HepG2 (cell line): ENCODE measurements around the gene LRBA. TPM values are rescaled to one million over a fixed set of nuclear protein-coding genes. Genes with fewer than 3 reads are reported as not detected.

ENCODE experiments used
- ATAC-seq: fragments of 200-7000 bp; cut with Tn5 transposase; 3 replicates; pipeline ENCODE4 v1.9.1; 2020; ENCODE audit warnings: mild to moderate bottlenecking, moderate library complexity
- BruUV-seq: library from RNA; stranded (reverse); fragments of 400-500 nt; replicated peaks from 2 replicates; lab custom pipeline; 2021; lab: Mats Ljungman, UMichigan
- CTCF ChIA-PET: fragments of 300-600 bp; formaldehyde crosslinking; extraction: SDS; loops from one replicate; lab custom pipeline; 2021; ENCODE audit warnings: low total read pairs, inconsistent platforms, low intra/inter-chr PET ratio; lab: Yijun Ruan, JAX
- POLR2A ChIA-PET: fragments of 350-600 bp; sonication (Branson Sonifier 250); formaldehyde crosslinking; loops from one replicate; lab custom pipeline; 2020; ENCODE audit warnings: antibody characterized with exemption, inconsistent platforms; lab: Yijun Ruan, JAX
- DNase-seq: peaks from one replicate; pipeline ENCODE4 v3.0.0-alpha.2; 2015; ENCODE audit warnings: low spot score
- FAIRE-seq: peaks from 3 replicates; lab custom pipeline; 2011; peaks lifted over from hg19 to GRCh38; lab: Jason Lieb, UNC
- H2AFZ ChIP-seq: one replicate; pipeline ENCODE4 v1.6.1; 2011; ENCODE audit warnings: low read length, inconsistent platforms
- H3K27ac ChIP-seq: fragments of 300-600 bp; 3 replicates; pipeline ENCODE4 v1.8.0; 2011; ENCODE audit warnings: mixed run types, mild to moderate bottlenecking, mixed read lengths, low read length, inconsistent platforms; ENCODE audit not compliant: insufficient read depth; ENCODE audit errors: extremely low read length
- H3K27me3 ChIP-seq, 2 experiments: fragments of 200-600 bp in 1 of 2; 2 replicates in 1 of 2; 3 replicates in 1 of 2; pipeline versions ENCODE4 v1.6.0 to v1.8.0; 2011; ENCODE audit warnings: low read length in 2 of 2, mild to moderate bottlenecking in 2 of 2, moderate library complexity in 2 of 2, inconsistent platforms in 1 of 2; ENCODE audit not compliant: insufficient read depth in 2 of 2, control insufficient read depth in 1 of 2
- H3K36me3 ChIP-seq, 2 experiments: fragments of 200-600 bp in 1 of 2; replicated peaks in 1 of 2; 2 replicates in 1 of 2; 3 replicates in 1 of 2; pipeline versions ENCODE4 v1.5.1 to v1.8.0; 2011; ENCODE audit warnings: low read length in 2 of 2, inconsistent platforms in 1 of 2; ENCODE audit not compliant: insufficient read depth in 2 of 2, control insufficient read depth in 1 of 2
- H3K4me1 ChIP-seq: 2 replicates; pipeline ENCODE4 v1.5.1; 2012; ENCODE audit warnings: low read length, inconsistent platforms; ENCODE audit not compliant: insufficient read depth
- H3K4me2 ChIP-seq: 2 replicates; pipeline ENCODE4 v1.6.0; 2011; ENCODE audit warnings: low read depth, low read length, inconsistent platforms
- H3K4me3 ChIP-seq, 3 experiments: fragments of 200-600 bp in 1 of 3; sonication (generic), shearing (Covaris generic) in 1 of 3; replicated peaks in 1 of 3; 2 replicates each; pipeline ENCODE4 v1.5.1; 2011 to 2016; ENCODE audit warnings: low read length in 3 of 3, inconsistent platforms in 2 of 3, low read depth in 2 of 3, mild to moderate bottlenecking in 2 of 3, control low read depth in 1 of 3, mixed read lengths in 1 of 3; ENCODE audit not compliant: insufficient read depth in 1 of 3
- H3K79me2 ChIP-seq: one replicate; pipeline ENCODE4 v1.6.1; 2011; ENCODE audit warnings: low read length, inconsistent platforms; ENCODE audit not compliant: insufficient read depth
- H3K9ac ChIP-seq: 2 replicates; pipeline ENCODE4 v1.6.0; 2011; ENCODE audit warnings: mild to moderate bottlenecking, low read depth, low read length, inconsistent platforms; ENCODE audit not compliant: insufficient read depth
- H3K9me3 ChIP-seq: 2 replicates; pipeline ENCODE4 v1.5.1; 2012; ENCODE audit warnings: mild to moderate bottlenecking, low read length
- H4K20me1 ChIP-seq: 2 replicates; pipeline ENCODE4 v1.6.0; 2011; ENCODE audit warnings: inconsistent platforms, mild to moderate bottlenecking, low read length, moderate library complexity; ENCODE audit not compliant: insufficient read depth
- ATM ChIP-seq: fragments of 450-650 bp; IDR thresholded peaks from 2 replicates; pipeline ENCODE4 v1.7.1; 2017; ENCODE audit warnings: mild to moderate bottlenecking, borderline replicate concordance
- EED ChIP-seq: sonication (generic); formaldehyde crosslinking; IDR thresholded peaks from 2 replicates; pipeline ENCODE4 v1.5.0; 2020; ENCODE audit warnings: mild to moderate bottlenecking, missing genetic modification reagents
- EHMT2 ChIP-seq: fragments of 200-600 bp; sonication (generic); IDR thresholded peaks from 2 replicates; pipeline ENCODE4 v1.7.0; 2017; ENCODE audit warnings: antibody characterized with exemption, low read depth, low read length, borderline replicate concordance
- ELF3 ChIP-seq: IDR thresholded peaks from 2 replicates; pipeline ENCODE4 v1.6.1; 2016; ENCODE audit warnings: missing genetic modification reagents, missing compliant biosample characterization
- EP300 ChIP-seq, 3 experiments: sonication (generic) in 1 of 3; formaldehyde crosslinking in 1 of 3; IDR thresholded peaks; 2 replicates each; pipeline versions ENCODE4 v1.5.1 to v1.6.1; 2011 to 2020; ENCODE audit warnings: low read depth in 2 of 3, low read length in 2 of 3, borderline replicate concordance in 1 of 3, improper control_type of control experiment in 1 of 3, mild to moderate bottlenecking in 1 of 3, missing genetic modification reagents in 1 of 3, moderate library complexity in 1 of 3
- FOXA3 ChIP-seq: IDR thresholded peaks from 2 replicates; pipeline ENCODE4 v1.6.1; 2016; ENCODE audit warnings: missing genetic modification reagents, missing compliant biosample characterization
- GATAD2A ChIP-seq: IDR thresholded peaks from 2 replicates; pipeline ENCODE4 v1.6.1; 2016
- MIXL1 ChIP-seq: IDR thresholded peaks from 2 replicates; pipeline ENCODE4 v1.6.1; 2016
- NCOA2 ChIP-seq: sonication (generic); formaldehyde crosslinking; IDR thresholded peaks from 2 replicates; pipeline ENCODE4 v1.8.0; 2022; ENCODE audit warnings: inconsistent platforms
- NCOR1 ChIP-seq: fragments of 200-600 bp; sonication (generic); IDR thresholded peaks from 2 replicates; pipeline ENCODE4 v1.7.0; 2017; ENCODE audit warnings: antibody characterized with exemption, low read length, borderline replicate concordance
- PCBP2 ChIP-seq: fragments of 200-400 bp; formaldehyde crosslinking; optimal IDR thresholded peaks from 2 replicates; pipeline ENCODE3; 2018; ENCODE audit warnings: low read length, low read depth; ENCODE audit not compliant: poor library complexity, severe bottlenecking
- PHF5A ChIP-seq: IDR thresholded peaks from one replicate; pipeline ENCODE4 v1.6.1; 2018; ENCODE audit warnings: low read depth, missing genetic modification reagents; ENCODE audit not compliant: unreplicated experiment
- SOX6 ChIP-seq, 2 experiments: fragments of 450-650 bp in 1 of 2; sonication (generic) in 1 of 2; formaldehyde crosslinking in 1 of 2; IDR thresholded peaks; 2 replicates each; pipeline versions ENCODE4 v1.4.0 to v1.6.1; 2017 to 2020; ENCODE audit warnings: antibody characterized with exemption in 1 of 2, mild to moderate bottlenecking in 1 of 2, missing genetic modification reagents in 1 of 2
- ZBTB7B ChIP-seq: sonication (generic); formaldehyde crosslinking; IDR thresholded peaks from 2 replicates; pipeline ENCODE4 v1.4.0; 2020; ENCODE audit warnings: missing genetic modification reagents
- ZNF567 ChIP-seq: sonication (generic); formaldehyde crosslinking; IDR thresholded peaks from 2 replicates; pipeline ENCODE4 v1.8.1; 2023; ENCODE audit warnings: mild to moderate bottlenecking, missing genetic modification reagents, borderline replicate concordance
- ZSCAN21 ChIP-seq: sonication (generic); formaldehyde crosslinking; IDR thresholded peaks from 2 replicates; pipeline ENCODE4 v1.8.0; 2022; ENCODE audit warnings: mild to moderate bottlenecking, missing genetic modification reagents, moderate library complexity, borderline replicate concordance
- ZSCAN30 ChIP-seq: sonication (generic); formaldehyde crosslinking; IDR thresholded peaks from 2 replicates; pipeline ENCODE4 v1.5.0; 2020; ENCODE audit warnings: mild to moderate bottlenecking, missing genetic modification reagents
- WGBS: methylation state at CpG from one replicate; pipeline ENCODE4 v1.1.6; 2017; ENCODE audit warnings: low lambda C conversion rate; 5-methylcytosine and 5-hydroxymethylcytosine counted together
- in situ Hi-C: cut with HindIII; loops from 2 replicates; pipeline ENCODE4 v1.10.0; 2017; ENCODE audit warnings: low pct_unique_long_range_greater_than_20kb; ENCODE audit not compliant: extremely low pct_ligation_motif_present
- intact Hi-C: fragments of 100-400 bp; cut with micrococcal nuclease; formaldehyde crosslinking; loops from one replicate; pipeline ENCODE4 v1.10.0; 2022; ENCODE audit not compliant: unreplicated experiment
- polyA plus RNA-seq, 8 experiments: library from polyadenylated mRNA; depleted of rRNA in 3 of 8; stranded (reverse) in 7 of 8; unstranded in 1 of 8; fragments of >200 nt; fragmentation: Illumina TruSeq in 4 of 8; extraction: Trizol in 4 of 8; gene quantifications; 2 replicates each; pipeline versions ENCODE4 v1.2.1 to v1.2.3, GENCODE V29; 2011 to 2016; ENCODE audit warnings: low read depth in 4 of 8, missing spikeins in 1 of 8, mixed read lengths in 1 of 8; ENCODE audit not compliant: insufficient read depth in 1 of 8
- total RNA-seq, 5 experiments: library from RNA; depleted of rRNA; stranded (reverse); fragments of >200 nt; fragmentation: Illumina TruSeq; extraction: Trizol; gene quantifications; 2 replicates each; pipeline ENCODE4 v1.2.3, GENCODE V29; 2016; ENCODE audit warnings: low read depth in 1 of 5
- TF ChIP-seq, protein P1 (sequence below): IDR thresholded peaks from 2 replicates; pipeline ENCODE4 v1.6.1; 2018; ENCODE audit warnings: missing genetic modification reagents
- TF ChIP-seq, protein P2 (sequence below): sonication (generic); formaldehyde crosslinking; IDR thresholded peaks from 2 replicates; pipeline ENCODE4 v1.8.1; 2023; ENCODE audit warnings: missing genetic modification reagents, mild to moderate bottlenecking, borderline replicate concordance

Gene LRBA
- total and polyA plus RNA-seq, 2 of the 13 experiments (the other 11 are each of a cell fraction or from before 2014, with no cell fraction given): 21.0 to 37.2 TPM

GRCh38 chr4:150974252-150974640 is 40.8 kb downstream of the LRBA start (continued):
- TF ChIP-seq, protein P1, sequence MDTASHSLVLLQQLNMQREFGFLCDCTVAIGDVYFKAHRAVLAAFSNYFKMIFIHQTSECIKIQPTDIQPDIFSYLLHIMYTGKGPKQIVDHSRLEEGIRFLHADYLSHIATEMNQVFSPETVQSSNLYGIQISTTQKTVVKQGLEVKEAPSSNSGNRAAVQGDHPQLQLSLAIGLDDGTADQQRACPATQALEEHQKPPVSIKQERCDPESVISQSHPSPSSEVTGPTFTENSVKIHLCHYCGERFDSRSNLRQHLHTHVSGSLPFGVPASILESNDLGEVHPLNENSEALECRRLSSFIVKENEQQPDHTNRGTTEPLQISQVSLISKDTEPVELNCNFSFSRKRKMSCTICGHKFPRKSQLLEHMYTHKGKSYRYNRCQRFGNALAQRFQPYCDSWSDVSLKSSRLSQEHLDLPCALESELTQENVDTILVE (CRISPR knock-in tag): 0 out of 2 replicates have a peak, but pooled peaks have one; percentile 7
- no peak for TF ChIP-seq ZSCAN21
- TF ChIP-seq PHF5A (CRISPR knock-in tag): peak; percentile 19
- TF ChIP-seq PCBP2: no peak
- TF ChIP-seq NCOR1: 0 out of 2 replicates have a peak, but pooled peaks have one; percentile 5

DNA sequence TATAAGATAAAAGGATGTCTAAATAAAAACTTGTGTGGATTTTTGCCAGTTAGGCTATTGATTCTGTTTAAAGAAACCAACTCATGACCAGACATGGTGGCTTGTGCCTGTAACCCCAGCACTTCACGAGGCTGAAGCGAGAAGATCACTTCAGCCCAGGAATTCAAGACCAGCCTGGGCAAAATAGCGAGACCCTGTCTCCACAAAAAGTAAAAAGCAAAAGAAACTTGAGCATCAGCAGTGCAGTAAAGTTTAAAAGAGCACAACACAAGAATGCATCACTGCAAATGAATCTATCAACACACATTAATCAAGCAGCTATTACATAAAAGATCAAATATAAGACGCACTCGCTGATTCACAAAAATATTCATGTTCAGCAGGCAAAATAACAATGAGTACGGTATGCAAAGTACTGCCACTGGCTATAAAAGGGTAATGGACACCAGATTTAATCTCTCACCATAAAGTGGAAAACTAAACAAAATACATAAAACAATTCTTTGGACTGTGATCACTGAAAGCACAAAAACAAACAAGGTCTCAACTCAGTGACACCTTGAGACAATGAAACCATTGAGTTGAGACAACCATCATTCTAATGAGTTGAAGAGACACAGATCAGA is 41.3 kb downstream of the LRBA start:
- intact Hi-C loops: loop anchor here (2.0 kb wide), 1 partner anchor 41 kb away; the partner anchor contains the start of gene LRBA
- H3K27me3 ChIP-seq: no peaks in the 10 kb centered on the region
- BruUV-seq: no TSS peak
- H3K9me3 ChIP-seq: no peaks in the 10 kb centered on the region
- peaks cover 62% of the 10 kb centered on the region for H3K4me1 ChIP-seq
- no peaks in the 10 kb centered on the region; the same call in 1 of the 2 replicates for H4K20me1 ChIP-seq
- H3K27ac ChIP-seq: peak overlapping the region; percentile 73
- H3K4me3 ChIP-seq: peak overlapping the region in 2 of 3 experiments; percentile 38 to 52; a peak in 5 of 6 replicates
- ChIA-PET POLR2A (no interaction called here), CTCF (no interaction called here)
- in situ Hi-C loops: no loop called here
- H3K4me2 ChIP-seq: peak overlapping the region; percentile 86
- H2AFZ ChIP-seq: no peak overlapping the region
- 0 out of 5 replicates have a peak, but pooled peaks cover 0 to 3% of the 10 kb centered on the region in 2 experiments for H3K36me3 ChIP-seq
- H3K9ac ChIP-seq: peak overlapping the region; percentile 50
- peak; percentile 58 for ATAC-seq
- WGBS: 38% methylated on average over 6 of the region's 6 CpGs
- peak; percentile 12 for FAIRE-seq
- DNase-seq: peak; percentile 88
- H3K79me2 ChIP-seq: peaks cover 52% of the 10 kb centered on the region
- TF ChIP-seq EP300 (IDR thresholded peaks at IDR 0.05; ENCODE audit: low read depth in 2 of 2, low read length in 2 of 2) (peak in 1 of 2 experiments; percentile 69; a peak in 2 of 4 replicates), EP300 (CRISPR knock-in tag; IDR thresholded peaks at IDR 0.05; ENCODE audit: borderline replicate concordance) (no peak), EHMT2 (peak; percentile 43; the same call in 1 of the 2 replicates), FOXA3 (peak; percentile 70), EED (CRISPR knock-in tag) (no peak), ELF3 (CRISPR knock-in tag) (0 out of 2 replicates have a peak, but pooled peaks have one; percentile 25), ZBTB7B (0 out of 2 replicates have a peak, but pooled peaks have one; percentile 24), MIXL1 (CRISPR knock-in tag) (0 out of 2 replicates have a peak, but pooled peaks have one; percentile 46), ZSCAN30 (CRISPR knock-in tag) (no peak), GATAD2A (peak; percentile 78), SOX6 (IDR thresholded peaks at IDR 0.05) (no peak), SOX6 (CRISPR knock-in tag; IDR thresholded peaks at IDR 0.05) (peak; percentile 96), ZNF567 (CRISPR knock-in tag) (no peak), ATM (no peak), NCOA2 (CRISPR knock-in tag) (peak; percentile 34; the same call in 1 of the 2 replicates)
- TF ChIP-seq, protein P2, sequence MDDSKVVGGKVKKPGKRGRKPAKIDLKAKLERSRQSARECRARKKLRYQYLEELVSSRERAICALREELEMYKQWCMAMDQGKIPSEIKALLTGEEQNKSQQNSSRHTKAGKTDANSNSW (CRISPR knock-in tag): no peak
